Keratinocyte (primary cell): ENCODE measurements around the gene MAB21L2.

ENCODE experiments used
- CTCF ChIP-seq, 3 experiments: IDR thresholded peaks in 1 of 3; conservative IDR thresholded peaks in 1 of 3; optimal IDR thresholded peaks in 1 of 3; 2 replicates in 2 of 3; 3 replicates in 1 of 3; pipeline versions ENCODE3 to v1.5.1; 2011; ENCODE audit warnings: low read length in 3 of 3, mild to moderate bottlenecking in 3 of 3, moderate library complexity in 2 of 3, control low read depth in 1 of 3, inconsistent platforms in 1 of 3; ENCODE audit not compliant: insufficient read depth in 2 of 3; ENCODE audit errors: extremely low read depth in 1 of 3
- EZH2 ChIP-seq: IDR thresholded peaks from one replicate; pipeline ENCODE4 v1.6.1; 2012; ENCODE audit warnings: inconsistent platforms, mild to moderate bottlenecking, low read length, moderate library complexity

- no peak for TF ChIP-seq CTCF (optimal IDR thresholded peaks at IDR 0.05 in 1 of 3, IDR thresholded peaks at IDR 0.05 in 1 of 3, conservative IDR thresholded peaks at IDR 0.05 in 1 of 3; ENCODE audit: extremely low read depth in 1 of 3, insufficient read depth in 2 of 3, low read length in 3 of 3)
- no peak for TF ChIP-seq EZH2
Measured at GRCh38 chr4:150581056-150581605, 820 bp upstream of the MAB21L2 start.
